ENCODE measurements around the gene HFE. TPM values are rescaled to one million over a fixed set of nuclear protein-coding genes. Genes with fewer than 3 reads are reported as not detected.
A peak's percentile ranks its signal among the peaks of the same experiment; 100 is the strongest.
"Not testable (repeated sequence)": the region's sequence is repeated elsewhere in the genome, so short reads cannot be mapped to it uniquely, and the experiment has no call there.

Gene HFE
- polyA plus RNA-seq, 1 donor (not counting 4 experiments of a cell fraction or from before 2014, with no cell fraction given), result 18.4 TPM

DNA sequence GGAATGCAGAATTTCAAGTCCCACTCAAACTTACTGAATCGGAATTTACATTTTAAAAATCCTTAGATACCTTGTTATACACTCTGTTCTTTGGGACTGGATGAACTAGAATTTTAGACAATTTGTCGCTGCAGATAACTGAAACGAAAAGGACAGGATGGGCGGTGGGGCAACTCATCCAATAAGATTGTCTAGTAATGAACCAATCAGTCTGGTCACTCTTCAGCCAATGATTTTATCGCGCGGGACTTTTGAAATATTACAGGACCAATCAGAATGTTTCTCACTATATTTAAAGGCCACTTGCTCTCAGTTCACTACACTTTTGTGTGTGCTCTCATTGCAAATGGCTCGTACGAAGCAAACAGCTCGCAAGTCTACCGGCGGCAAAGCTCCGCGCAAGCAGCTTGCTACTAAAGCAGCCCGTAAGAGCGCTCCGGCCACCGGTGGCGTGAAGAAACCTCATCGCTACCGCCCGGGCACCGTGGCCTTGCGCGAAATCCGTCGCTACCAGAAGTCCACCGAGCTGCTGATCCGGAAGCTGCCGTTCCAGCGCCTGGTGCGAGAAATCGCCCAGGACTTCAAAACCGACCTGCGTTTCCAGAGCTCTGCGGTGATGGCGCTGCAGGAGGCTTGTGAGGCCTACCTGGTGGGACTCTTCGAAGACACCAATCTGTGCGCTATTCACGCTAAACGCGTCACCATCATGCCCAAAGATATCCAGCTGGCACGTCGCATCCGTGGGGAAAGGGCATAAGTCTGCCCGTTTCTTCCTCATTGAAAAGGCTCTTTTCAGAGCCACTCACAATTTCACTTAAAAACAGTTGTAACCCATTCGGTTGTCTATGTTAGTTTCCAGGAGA, 41.9 kb upstream of the HFE start:
- H3K79me2 ChIP-seq (ENCODE audit: control insufficient read depth, insufficient read depth, low read length), result no peaks in the 10 kb centered on the region
- peak overlapping the region; percentile 72 for H3K9ac ChIP-seq (ENCODE audit: control insufficient read depth, extremely low read depth, insufficient read depth, low read length)
- no peaks in the 10 kb centered on the region for H3K27me3 ChIP-seq (ENCODE audit: control insufficient read depth, extremely low read depth, insufficient read depth, low read length)
- H2AFZ ChIP-seq (ENCODE audit: control insufficient read depth, low read length), result peak overlapping the region; percentile 75
- TF ChIP-seq EZH2 (IDR thresholded peaks at IDR 0.05; ENCODE audit: low read length), result no peak
- TF ChIP-seq, protein P1, sequence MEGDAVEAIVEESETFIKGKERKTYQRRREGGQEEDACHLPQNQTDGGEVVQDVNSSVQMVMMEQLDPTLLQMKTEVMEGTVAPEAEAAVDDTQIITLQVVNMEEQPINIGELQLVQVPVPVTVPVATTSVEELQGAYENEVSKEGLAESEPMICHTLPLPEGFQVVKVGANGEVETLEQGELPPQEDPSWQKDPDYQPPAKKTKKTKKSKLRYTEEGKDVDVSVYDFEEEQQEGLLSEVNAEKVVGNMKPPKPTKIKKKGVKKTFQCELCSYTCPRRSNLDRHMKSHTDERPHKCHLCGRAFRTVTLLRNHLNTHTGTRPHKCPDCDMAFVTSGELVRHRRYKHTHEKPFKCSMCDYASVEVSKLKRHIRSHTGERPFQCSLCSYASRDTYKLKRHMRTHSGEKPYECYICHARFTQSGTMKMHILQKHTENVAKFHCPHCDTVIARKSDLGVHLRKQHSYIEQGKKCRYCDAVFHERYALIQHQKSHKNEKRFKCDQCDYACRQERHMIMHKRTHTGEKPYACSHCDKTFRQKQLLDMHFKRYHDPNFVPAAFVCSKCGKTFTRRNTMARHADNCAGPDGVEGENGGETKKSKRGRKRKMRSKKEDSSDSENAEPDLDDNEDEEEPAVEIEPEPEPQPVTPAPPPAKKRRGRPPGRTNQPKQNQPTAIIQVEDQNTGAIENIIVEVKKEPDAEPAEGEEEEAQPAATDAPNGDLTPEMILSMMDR (optimal IDR thresholded peaks at IDR 0.05 in 1 of 3, IDR thresholded peaks at IDR 0.05 in 1 of 3, conservative IDR thresholded peaks at IDR 0.05 in 1 of 3; ENCODE audit: extremely low read depth in 1 of 3, insufficient read depth in 2 of 3, low read length in 3 of 3), result peak; percentile 20 to 37 (median 30)
- FAIRE-seq (no peak), DNase-seq (ENCODE audit: low read depth, low spot score) (no peak)
- H3K27ac ChIP-seq (ENCODE audit: control insufficient read depth, insufficient read depth, low read length), result peak overlapping the region; percentile 82
- H4K20me1 ChIP-seq (ENCODE audit: control insufficient read depth, extremely low read depth, insufficient read depth, low read length), result no peaks in the 10 kb centered on the region
- peaks cover 37% of the 10 kb centered on the region for H3K4me1 ChIP-seq (ENCODE audit: control insufficient read depth, extremely low read depth, insufficient read depth, low read length)
- H3K36me3 ChIP-seq (ENCODE audit: control insufficient read depth in 2 of 2, extremely low read depth in 1 of 2, insufficient read depth in 2 of 2, low read length in 2 of 2), result no peaks in the 10 kb centered on the region
- H3K4me2 ChIP-seq (ENCODE audit: control insufficient read depth, extremely low read depth, insufficient read depth, low read depth, low read length), result peak overlapping the region; percentile 95
- H3K9me3 ChIP-seq (ENCODE audit: control insufficient read depth, low read depth, low read length), result no peaks in the 10 kb centered on the region
- H3K9me1 ChIP-seq (ENCODE audit: control insufficient read depth, extremely low read depth, insufficient read depth, low read length), result no peaks in the 10 kb centered on the region
- peak overlapping the region; percentile 40 to 66 (median 65) for H3K4me3 ChIP-seq (ENCODE audit: control insufficient read depth in 2 of 3, extremely low read depth in 1 of 3, insufficient read depth in 2 of 3, low read depth in 1 of 3, low read length in 3 of 3)
- dilution Hi-C loops (cut with MboI; ENCODE audit: extremely low pct_ligation_motif_present, low sequenced_read_pairs), result no loop called here

DNA sequence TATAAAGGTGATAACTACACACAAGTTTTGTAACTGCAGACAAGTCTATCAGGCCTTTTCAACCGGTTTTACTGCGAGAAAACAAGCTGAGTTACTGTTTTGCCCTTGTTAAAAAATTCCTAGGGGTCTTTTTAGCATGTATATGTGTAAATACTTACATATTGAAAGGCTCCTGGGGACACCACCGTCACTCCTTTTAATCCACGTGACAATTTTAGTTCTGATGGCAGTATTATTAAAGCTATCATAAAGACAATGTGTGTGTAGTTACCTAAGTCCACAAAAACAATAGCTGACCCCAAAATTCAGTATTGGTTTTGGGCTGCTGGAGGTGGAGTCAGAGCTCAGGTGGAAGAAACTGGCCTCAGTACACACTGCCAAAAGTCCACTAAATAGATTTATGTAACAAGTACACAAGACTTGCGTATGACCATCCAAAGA, 41.3 kb upstream of the HFE start:
- TF ChIP-seq EZH2 (IDR thresholded peaks at IDR 0.05; ENCODE audit: low read length), result no peak
- TF ChIP-seq, protein P1 (optimal IDR thresholded peaks at IDR 0.05 in 1 of 3, IDR thresholded peaks at IDR 0.05 in 1 of 3, conservative IDR thresholded peaks at IDR 0.05 in 1 of 3; ENCODE audit: extremely low read depth in 1 of 3, insufficient read depth in 2 of 3, low read length in 3 of 3), result no peak
- H3K4me2 ChIP-seq (ENCODE audit: control insufficient read depth, extremely low read depth, insufficient read depth, low read depth, low read length), result peak overlapping the region; percentile 95
- H3K36me3 ChIP-seq (ENCODE audit: control insufficient read depth in 2 of 2, extremely low read depth in 1 of 2, insufficient read depth in 2 of 2, low read length in 2 of 2), result no peaks in the 10 kb centered on the region
- peak overlapping the region in 2 of 3 experiments; percentile 62 to 65 for H3K4me3 ChIP-seq (ENCODE audit: control insufficient read depth in 2 of 3, extremely low read depth in 1 of 3, insufficient read depth in 2 of 3, low read depth in 1 of 3, low read length in 3 of 3)
- no peaks in the 10 kb centered on the region for H3K9me3 ChIP-seq (ENCODE audit: control insufficient read depth, low read depth, low read length)
- H2AFZ ChIP-seq (ENCODE audit: control insufficient read depth, low read length), result peak overlapping the region; percentile 60
- H3K4me1 ChIP-seq (ENCODE audit: control insufficient read depth, extremely low read depth, insufficient read depth, low read length), result peaks cover 37% of the 10 kb centered on the region
- FAIRE-seq (no peak), DNase-seq (ENCODE audit: low read depth, low spot score) (no peak)
- peak overlapping the region; percentile 82 for H3K27ac ChIP-seq (ENCODE audit: control insufficient read depth, insufficient read depth, low read length)
- peak overlapping the region; percentile 72 for H3K9ac ChIP-seq (ENCODE audit: control insufficient read depth, extremely low read depth, insufficient read depth, low read length)
- H3K27me3 ChIP-seq (ENCODE audit: control insufficient read depth, extremely low read depth, insufficient read depth, low read length), result no peaks in the 10 kb centered on the region
- no peaks in the 10 kb centered on the region for H4K20me1 ChIP-seq (ENCODE audit: control insufficient read depth, extremely low read depth, insufficient read depth, low read length)
- dilution Hi-C loops (cut with MboI; ENCODE audit: extremely low pct_ligation_motif_present, low sequenced_read_pairs), result no loop called here
- H3K79me2 ChIP-seq (ENCODE audit: control insufficient read depth, insufficient read depth, low read length), result no peaks in the 10 kb centered on the region
- no peaks in the 10 kb centered on the region for H3K9me1 ChIP-seq (ENCODE audit: control insufficient read depth, extremely low read depth, insufficient read depth, low read length)

DNA sequence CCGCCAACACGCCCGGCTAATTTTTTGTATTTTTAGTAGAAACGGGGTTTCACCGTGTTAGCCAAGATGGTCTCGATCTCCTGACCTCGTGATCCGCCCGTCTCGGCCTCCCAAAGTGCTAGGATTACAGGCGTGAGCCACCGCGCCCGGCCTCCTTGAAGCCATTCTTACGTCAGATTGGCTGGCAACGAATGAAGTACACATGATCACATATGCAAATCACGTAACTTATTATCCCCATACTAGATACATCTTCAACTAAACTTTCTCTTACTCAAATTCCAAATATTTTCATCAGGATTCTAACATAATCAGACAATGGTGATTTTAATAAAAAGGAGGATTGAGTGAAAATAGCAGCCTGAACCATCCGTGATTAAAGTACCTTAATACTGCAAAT, 39.9 kb upstream of the HFE start:
- H3K9me3 ChIP-seq (ENCODE audit: control insufficient read depth, low read depth, low read length); dilution Hi-C loops (cut with MboI; ENCODE audit: extremely low pct_ligation_motif_present, low sequenced_read_pairs); H4K20me1 ChIP-seq (ENCODE audit: control insufficient read depth, extremely low read depth, insufficient read depth, low read length); H3K4me3 ChIP-seq (ENCODE audit: control insufficient read depth in 2 of 3, extremely low read depth in 1 of 3, insufficient read depth in 2 of 3, low read depth in 1 of 3, low read length in 3 of 3); H3K27me3 ChIP-seq (ENCODE audit: control insufficient read depth, extremely low read depth, insufficient read depth, low read length); H3K36me3 ChIP-seq (ENCODE audit: control insufficient read depth in 2 of 2, extremely low read depth in 1 of 2, insufficient read depth in 2 of 2, low read length in 2 of 2); H3K9ac ChIP-seq (ENCODE audit: control insufficient read depth, extremely low read depth, insufficient read depth, low read length); FAIRE-seq; H3K79me2 ChIP-seq (ENCODE audit: control insufficient read depth, insufficient read depth, low read length); DNase-seq (ENCODE audit: low read depth, low spot score); H3K9me1 ChIP-seq (ENCODE audit: control insufficient read depth, extremely low read depth, insufficient read depth, low read length); H3K27ac ChIP-seq (ENCODE audit: control insufficient read depth, insufficient read depth, low read length); H2AFZ ChIP-seq (ENCODE audit: control insufficient read depth, low read length); H3K4me2 ChIP-seq (ENCODE audit: control insufficient read depth, extremely low read depth, insufficient read depth, low read depth, low read length): not testable (repeated sequence)
- H3K4me1 ChIP-seq (ENCODE audit: control insufficient read depth, extremely low read depth, insufficient read depth, low read length), result peaks cover 37% of the 10 kb centered on the region

All from keratinocyte (primary cell).